Thyroid gland (tissue), 4 donors: ENCODE data around the gene MOBP.

Experiments used
- POLR2A ChIP-seq, 2 donors: fragments of 450-650 bp; IDR thresholded peaks; one replicate each; pipeline ENCODE4 v1.6.1; 2017; ENCODE audit warnings: antibody characterized with exemption in 2 of 2, mild to moderate bottlenecking in 2 of 2, moderate library complexity in 1 of 2
- TF ChIP-seq, protein P1 (sequence below), 6 experiments: fragments of 200-600 bp in 3 of 6; fragments of 450-650 bp in 3 of 6; sonication (generic) in 3 of 6; IDR thresholded peaks; one replicate each; pipeline ENCODE4 v1.5.1; 2016 to 2019; ENCODE audit warnings: antibody characterized with exemption in 6 of 6, mild to moderate bottlenecking in 2 of 6, inconsistent platforms in 1 of 6, moderate library complexity in 1 of 6

DNA sequence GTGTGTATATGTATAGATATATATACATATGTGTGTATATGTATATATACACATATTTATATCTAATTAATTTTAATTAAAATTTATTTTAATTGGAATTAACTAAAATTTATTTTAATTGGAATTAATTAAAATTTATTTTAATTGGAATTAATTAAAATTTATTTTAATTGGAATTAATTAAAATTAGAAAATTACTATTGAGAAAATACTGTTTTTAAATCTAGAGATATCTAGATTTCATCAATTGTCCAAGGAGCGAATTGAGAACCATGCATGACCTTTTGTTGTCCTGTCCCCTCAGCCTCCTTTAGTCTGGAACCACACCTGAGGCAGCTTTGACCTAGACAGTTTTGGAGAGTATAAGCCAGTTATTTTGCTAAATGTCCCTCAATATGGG is 1.8 kb downstream of the MOBP start:
- TF ChIP-seq, protein P1, sequence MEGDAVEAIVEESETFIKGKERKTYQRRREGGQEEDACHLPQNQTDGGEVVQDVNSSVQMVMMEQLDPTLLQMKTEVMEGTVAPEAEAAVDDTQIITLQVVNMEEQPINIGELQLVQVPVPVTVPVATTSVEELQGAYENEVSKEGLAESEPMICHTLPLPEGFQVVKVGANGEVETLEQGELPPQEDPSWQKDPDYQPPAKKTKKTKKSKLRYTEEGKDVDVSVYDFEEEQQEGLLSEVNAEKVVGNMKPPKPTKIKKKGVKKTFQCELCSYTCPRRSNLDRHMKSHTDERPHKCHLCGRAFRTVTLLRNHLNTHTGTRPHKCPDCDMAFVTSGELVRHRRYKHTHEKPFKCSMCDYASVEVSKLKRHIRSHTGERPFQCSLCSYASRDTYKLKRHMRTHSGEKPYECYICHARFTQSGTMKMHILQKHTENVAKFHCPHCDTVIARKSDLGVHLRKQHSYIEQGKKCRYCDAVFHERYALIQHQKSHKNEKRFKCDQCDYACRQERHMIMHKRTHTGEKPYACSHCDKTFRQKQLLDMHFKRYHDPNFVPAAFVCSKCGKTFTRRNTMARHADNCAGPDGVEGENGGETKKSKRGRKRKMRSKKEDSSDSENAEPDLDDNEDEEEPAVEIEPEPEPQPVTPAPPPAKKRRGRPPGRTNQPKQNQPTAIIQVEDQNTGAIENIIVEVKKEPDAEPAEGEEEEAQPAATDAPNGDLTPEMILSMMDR (IDR thresholded peaks at IDR 0.05), result no peak
- no peak for TF ChIP-seq POLR2A (IDR thresholded peaks at IDR 0.05)
